SK-N-SH (cell line): ENCODE measurements around the gene LAMTOR1.

Experiments used
- CHD2 ChIP-seq: fragments of 150-350 bp; IDR thresholded peaks from 2 replicates; pipeline ENCODE4 v1.6.1; 2018; ENCODE audit warnings: low read length; ENCODE audit not compliant: partially characterized antibody
- ELF1 ChIP-seq: IDR thresholded peaks from 2 replicates; pipeline ENCODE4 v1.4.0; 2012
- MEF2A ChIP-seq: IDR thresholded peaks from 2 replicates; pipeline ENCODE4 v1.4.0; 2012; ENCODE audit warnings: low read depth, borderline replicate concordance
- NFIC ChIP-seq: IDR thresholded peaks from 2 replicates; pipeline ENCODE4 v1.4.0; 2012; ENCODE audit warnings: borderline replicate concordance
- RAD21 ChIP-seq: IDR thresholded peaks from 2 replicates; pipeline ENCODE4 v1.6.1; 2012; ENCODE audit warnings: mild to moderate bottlenecking, low read length
- SIN3A ChIP-seq: IDR thresholded peaks from 2 replicates; pipeline ENCODE4 v1.6.1; 2012; ENCODE audit warnings: low read depth, mild to moderate bottlenecking, low read length, moderate library complexity, borderline replicate concordance
- TCF12 ChIP-seq: IDR thresholded peaks from 2 replicates; pipeline ENCODE4 v1.4.0; 2012
- YY1 ChIP-seq: IDR thresholded peaks from 2 replicates; pipeline ENCODE4 v1.4.0; 2012; ENCODE audit warnings: low read depth, mild to moderate bottlenecking
- TF ChIP-seq, protein P1 (sequence below): IDR thresholded peaks from 2 replicates; pipeline ENCODE4 v1.4.0; 2012; ENCODE audit warnings: low read depth, borderline replicate concordance
- TF ChIP-seq, protein P2 (sequence below): fragments of 200-600 bp; sonication (generic); IDR thresholded peaks from 2 replicates; pipeline ENCODE4 v1.6.1; 2017; ENCODE audit warnings: antibody characterized with exemption, mild to moderate bottlenecking, moderate library complexity
- TF ChIP-seq, protein P3 (sequence below): IDR thresholded peaks from 2 replicates; pipeline ENCODE4 v1.6.1; 2012; ENCODE audit warnings: mild to moderate bottlenecking, low read depth, low read length, moderate library complexity
- TF ChIP-seq, protein P4 (sequence below): IDR thresholded peaks from 2 replicates; pipeline ENCODE4 v1.4.0; 2012; ENCODE audit warnings: low read depth
- TF ChIP-seq, protein P5 (sequence below): fragments of 150-350 bp; IDR thresholded peaks from 2 replicates; pipeline ENCODE4 v1.6.1; 2017; ENCODE audit warnings: antibody characterized with exemption, low read length, low read depth, borderline replicate concordance

DNA sequence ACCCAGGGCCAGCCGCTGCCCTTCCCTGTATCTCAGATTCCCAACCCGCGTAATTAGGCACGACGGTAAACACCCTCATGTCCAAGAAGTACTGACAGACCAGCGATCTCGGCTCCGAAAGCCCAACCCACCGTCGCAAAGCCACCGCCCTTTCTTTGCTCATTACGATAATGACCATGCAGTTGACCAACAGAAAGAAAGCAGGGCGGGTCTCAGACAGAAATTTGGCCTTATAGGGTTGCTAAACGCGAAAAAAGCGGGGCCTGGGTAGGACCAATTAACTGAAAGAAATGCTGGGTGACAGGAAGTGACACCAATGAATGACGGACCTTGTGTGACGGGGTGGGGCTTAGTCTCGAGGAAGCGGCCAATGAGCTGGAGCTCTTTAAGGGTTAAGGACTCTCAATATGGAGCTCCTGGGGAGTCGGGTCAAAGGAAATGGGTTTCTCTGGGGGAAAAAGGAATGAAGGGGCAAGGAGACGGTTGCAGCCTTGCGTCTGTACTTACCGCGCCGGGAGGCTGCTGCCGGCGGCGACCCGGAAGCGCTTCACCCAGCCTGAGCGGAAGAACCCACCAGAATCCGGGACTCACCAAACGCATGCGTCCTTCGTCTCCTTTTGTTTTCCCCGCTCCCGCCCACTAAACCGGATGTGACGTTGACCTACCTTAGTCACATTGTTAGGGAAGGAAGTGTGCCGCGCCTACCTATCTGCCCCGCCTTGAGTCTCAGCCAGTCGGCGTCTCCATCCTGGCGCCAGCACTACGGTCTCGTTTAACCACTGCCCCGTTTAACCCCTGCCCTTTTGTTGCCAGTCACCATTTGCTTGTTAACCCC is 9.3 kb upstream of the LAMTOR1 start, which contains the start of gene ANAPC15:
- TF ChIP-seq, protein P1, sequence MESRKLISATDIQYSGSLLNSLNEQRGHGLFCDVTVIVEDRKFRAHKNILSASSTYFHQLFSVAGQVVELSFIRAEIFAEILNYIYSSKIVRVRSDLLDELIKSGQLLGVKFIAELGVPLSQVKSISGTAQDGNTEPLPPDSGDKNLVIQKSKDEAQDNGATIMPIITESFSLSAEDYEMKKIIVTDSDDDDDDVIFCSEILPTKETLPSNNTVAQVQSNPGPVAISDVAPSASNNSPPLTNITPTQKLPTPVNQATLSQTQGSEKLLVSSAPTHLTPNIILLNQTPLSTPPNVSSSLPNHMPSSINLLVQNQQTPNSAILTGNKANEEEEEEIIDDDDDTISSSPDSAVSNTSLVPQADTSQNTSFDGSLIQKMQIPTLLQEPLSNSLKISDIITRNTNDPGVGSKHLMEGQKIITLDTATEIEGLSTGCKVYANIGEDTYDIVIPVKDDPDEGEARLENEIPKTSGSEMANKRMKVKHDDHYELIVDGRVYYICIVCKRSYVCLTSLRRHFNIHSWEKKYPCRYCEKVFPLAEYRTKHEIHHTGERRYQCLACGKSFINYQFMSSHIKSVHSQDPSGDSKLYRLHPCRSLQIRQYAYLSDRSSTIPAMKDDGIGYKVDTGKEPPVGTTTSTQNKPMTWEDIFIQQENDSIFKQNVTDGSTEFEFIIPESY = no peak; the same call in 1 of the 2 replicates
- TF ChIP-seq, protein P2, sequence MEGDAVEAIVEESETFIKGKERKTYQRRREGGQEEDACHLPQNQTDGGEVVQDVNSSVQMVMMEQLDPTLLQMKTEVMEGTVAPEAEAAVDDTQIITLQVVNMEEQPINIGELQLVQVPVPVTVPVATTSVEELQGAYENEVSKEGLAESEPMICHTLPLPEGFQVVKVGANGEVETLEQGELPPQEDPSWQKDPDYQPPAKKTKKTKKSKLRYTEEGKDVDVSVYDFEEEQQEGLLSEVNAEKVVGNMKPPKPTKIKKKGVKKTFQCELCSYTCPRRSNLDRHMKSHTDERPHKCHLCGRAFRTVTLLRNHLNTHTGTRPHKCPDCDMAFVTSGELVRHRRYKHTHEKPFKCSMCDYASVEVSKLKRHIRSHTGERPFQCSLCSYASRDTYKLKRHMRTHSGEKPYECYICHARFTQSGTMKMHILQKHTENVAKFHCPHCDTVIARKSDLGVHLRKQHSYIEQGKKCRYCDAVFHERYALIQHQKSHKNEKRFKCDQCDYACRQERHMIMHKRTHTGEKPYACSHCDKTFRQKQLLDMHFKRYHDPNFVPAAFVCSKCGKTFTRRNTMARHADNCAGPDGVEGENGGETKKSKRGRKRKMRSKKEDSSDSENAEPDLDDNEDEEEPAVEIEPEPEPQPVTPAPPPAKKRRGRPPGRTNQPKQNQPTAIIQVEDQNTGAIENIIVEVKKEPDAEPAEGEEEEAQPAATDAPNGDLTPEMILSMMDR = no peak
- TF ChIP-seq MEF2A (no peak), RAD21 (no peak; the same call in 1 of the 2 replicates), ELF1 (peak; percentile 69), CHD2 (peak; percentile 85), NFIC (no peak), SIN3A (peak; percentile 63; the same call in 1 of the 2 replicates), TCF12 (peak; percentile 7; the same call in 1 of the 2 replicates), YY1 (0 out of 2 replicates have a peak, but pooled peaks have one; percentile 13)
- TF ChIP-seq, protein P3, sequence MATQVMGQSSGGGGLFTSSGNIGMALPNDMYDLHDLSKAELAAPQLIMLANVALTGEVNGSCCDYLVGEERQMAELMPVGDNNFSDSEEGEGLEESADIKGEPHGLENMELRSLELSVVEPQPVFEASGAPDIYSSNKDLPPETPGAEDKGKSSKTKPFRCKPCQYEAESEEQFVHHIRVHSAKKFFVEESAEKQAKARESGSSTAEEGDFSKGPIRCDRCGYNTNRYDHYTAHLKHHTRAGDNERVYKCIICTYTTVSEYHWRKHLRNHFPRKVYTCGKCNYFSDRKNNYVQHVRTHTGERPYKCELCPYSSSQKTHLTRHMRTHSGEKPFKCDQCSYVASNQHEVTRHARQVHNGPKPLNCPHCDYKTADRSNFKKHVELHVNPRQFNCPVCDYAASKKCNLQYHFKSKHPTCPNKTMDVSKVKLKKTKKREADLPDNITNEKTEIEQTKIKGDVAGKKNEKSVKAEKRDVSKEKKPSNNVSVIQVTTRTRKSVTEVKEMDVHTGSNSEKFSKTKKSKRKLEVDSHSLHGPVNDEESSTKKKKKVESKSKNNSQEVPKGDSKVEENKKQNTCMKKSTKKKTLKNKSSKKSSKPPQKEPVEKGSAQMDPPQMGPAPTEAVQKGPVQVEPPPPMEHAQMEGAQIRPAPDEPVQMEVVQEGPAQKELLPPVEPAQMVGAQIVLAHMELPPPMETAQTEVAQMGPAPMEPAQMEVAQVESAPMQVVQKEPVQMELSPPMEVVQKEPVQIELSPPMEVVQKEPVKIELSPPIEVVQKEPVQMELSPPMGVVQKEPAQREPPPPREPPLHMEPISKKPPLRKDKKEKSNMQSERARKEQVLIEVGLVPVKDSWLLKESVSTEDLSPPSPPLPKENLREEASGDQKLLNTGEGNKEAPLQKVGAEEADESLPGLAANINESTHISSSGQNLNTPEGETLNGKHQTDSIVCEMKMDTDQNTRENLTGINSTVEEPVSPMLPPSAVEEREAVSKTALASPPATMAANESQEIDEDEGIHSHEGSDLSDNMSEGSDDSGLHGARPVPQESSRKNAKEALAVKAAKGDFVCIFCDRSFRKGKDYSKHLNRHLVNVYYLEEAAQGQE = 0 out of 2 replicates have a peak, but pooled peaks have one; percentile 38
- TF ChIP-seq, protein P4, sequence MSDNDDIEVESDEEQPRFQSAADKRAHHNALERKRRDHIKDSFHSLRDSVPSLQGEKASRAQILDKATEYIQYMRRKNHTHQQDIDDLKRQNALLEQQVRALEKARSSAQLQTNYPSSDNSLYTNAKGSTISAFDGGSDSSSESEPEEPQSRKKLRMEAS = peak; percentile 83
- TF ChIP-seq, protein P5, sequence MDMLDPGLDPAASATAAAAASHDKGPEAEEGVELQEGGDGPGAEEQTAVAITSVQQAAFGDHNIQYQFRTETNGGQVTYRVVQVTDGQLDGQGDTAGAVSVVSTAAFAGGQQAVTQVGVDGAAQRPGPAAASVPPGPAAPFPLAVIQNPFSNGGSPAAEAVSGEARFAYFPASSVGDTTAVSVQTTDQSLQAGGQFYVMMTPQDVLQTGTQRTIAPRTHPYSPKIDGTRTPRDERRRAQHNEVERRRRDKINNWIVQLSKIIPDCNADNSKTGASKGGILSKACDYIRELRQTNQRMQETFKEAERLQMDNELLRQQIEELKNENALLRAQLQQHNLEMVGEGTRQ = no peak; the same call in 1 of the 2 replicates
